Large intestine (tissue), 3 donors: ENCODE measurements around the gene DAZAP1. TPM values are rescaled to one million over a fixed set of nuclear protein-coding genes. Genes with fewer than 3 reads are reported as not detected.

ENCODE experiments used
- DNase-seq, 2 donors: peaks; one replicate each; pipeline versions ENCODE4 v3.0.0 to v3.0.0-alpha.2; 2013
- H3K27ac ChIP-seq: one replicate; pipeline ENCODE4 v1.5.1; 2013; ENCODE audit warnings: low read length
- H3K27me3 ChIP-seq: 2 replicates; pipeline ENCODE4 v1.6.1; 2013; ENCODE audit warnings: low read length; ENCODE audit not compliant: control insufficient read depth, insufficient read depth
- H3K36me3 ChIP-seq: 2 replicates; pipeline ENCODE4 v1.6.1; 2013; ENCODE audit warnings: low read length; ENCODE audit not compliant: control insufficient read depth, insufficient read depth
- H3K4me1 ChIP-seq: one replicate; pipeline ENCODE4 v1.6.1; 2013; ENCODE audit warnings: low read length; ENCODE audit not compliant: control insufficient read depth, insufficient read depth
- H3K4me3 ChIP-seq: one replicate; pipeline ENCODE4 v1.5.1; 2013; ENCODE audit warnings: low read length
- H3K9me3 ChIP-seq: one replicate; pipeline ENCODE4 v1.6.1; 2013; ENCODE audit warnings: mild to moderate bottlenecking, low read depth, low read length, moderate library complexity; ENCODE audit not compliant: control insufficient read depth
- WGBS: methylation state at CpG from one replicate; pipeline ENCODE4 v1.1.5; 2013; ENCODE audit warnings: low lambda C conversion rate; ENCODE audit not compliant: insufficient coverage; 5-methylcytosine and 5-hydroxymethylcytosine counted together
- polyA plus RNA-seq: library from polyadenylated mRNA; unstranded; fragments of 120-200 nt; gene quantifications from one replicate; pipeline ENCODE4 v1.2.1, GENCODE V29; 2013

The DAZAP1 gene
- polyA plus RNA-seq, 1 donor, result 97.8 TPM

- H3K27me3 ChIP-seq, result peaks cover 55% of the 10 kb centered on the region
- no CpG with 5 or more reads among the region's 99 CpGs for WGBS
- DNase-seq, result peak in 1 of 2 donors; percentile 19
Measured at GRCh38 chr19:1445932-1446712, 38.7 kb downstream of the DAZAP1 start.

GRCh38 chr19:1446713-1447481 is 39.5 kb downstream of the DAZAP1 start:
- no peak for DNase-seq

More at GRCh38 chr19:1445932-1446712, 38.7 kb downstream of the DAZAP1 start:
- Histone ChIP-seq H3K27ac (no peak overlapping the region), H3K4me1 (peaks cover 14% of the 10 kb centered on the region), H3K36me3 (peaks cover 14% of the 10 kb centered on the region), H3K9me3 (peaks cover 5% of the 10 kb centered on the region), H3K4me3 (no peak overlapping the region)

DNA sequence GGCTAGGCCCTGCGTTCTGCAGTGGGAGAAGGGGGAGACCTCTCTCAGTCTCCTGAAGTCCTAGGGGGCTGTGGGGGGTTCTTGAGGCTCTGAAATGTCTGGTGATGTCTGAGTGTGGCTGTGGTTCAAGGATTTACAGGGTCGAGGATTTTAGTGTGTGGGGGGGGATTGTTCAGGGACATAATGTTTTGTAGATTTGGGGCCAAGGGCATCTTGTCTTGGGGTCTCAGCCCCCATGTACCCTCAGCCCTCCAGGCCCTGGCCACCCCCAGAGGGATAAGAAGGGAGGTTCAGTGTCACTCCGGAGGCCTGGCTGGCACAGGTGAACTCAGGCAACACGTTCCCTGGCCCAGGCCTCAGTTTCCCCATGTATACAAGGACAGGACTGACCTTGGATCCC is 40.1 kb downstream of the DAZAP1 start:
- Histone ChIP-seq H3K27ac (no peak overlapping the region), H3K4me3 (no peak overlapping the region), H3K4me1 (peaks cover 14% of the 10 kb centered on the region), H3K36me3 (peaks cover under 1% of the 10 kb centered on the region), H3K27me3 (peaks cover 68% of the 10 kb centered on the region), H3K9me3 (peaks cover 5% of the 10 kb centered on the region)
- no peak for DNase-seq
- WGBS, result no CpG with 5 or more reads among the region's 4 CpGs

More at GRCh38 chr19:1446713-1447481, 39.5 kb downstream of the DAZAP1 start:
- H3K27me3 ChIP-seq, result peaks cover 62% of the 10 kb centered on the region
- no peak overlapping the region for H3K4me3 ChIP-seq
- WGBS, result no CpG with 5 or more reads among the region's 63 CpGs
- H3K36me3 ChIP-seq, result peaks cover 6% of the 10 kb centered on the region
- peaks cover 14% of the 10 kb centered on the region for H3K4me1 ChIP-seq
- no peak overlapping the region for H3K27ac ChIP-seq
- peaks cover 5% of the 10 kb centered on the region for H3K9me3 ChIP-seq

- Histone ChIP-seq H3K4me1 (peaks cover 14% of the 10 kb centered on the region), H3K27me3 (peaks cover 73% of the 10 kb centered on the region), H3K27ac (no peak overlapping the region), H3K36me3 (no peaks in the 10 kb centered on the region), H3K9me3 (peaks cover 6% of the 10 kb centered on the region), H3K4me3 (no peak overlapping the region)
- no peak for DNase-seq
- no CpG with 5 or more reads among the region's 9 CpGs for WGBS
Measured at GRCh38 chr19:1447944-1448343, 40.6 kb downstream of the DAZAP1 start.

- peak in 1 of 2 donors; percentile 28 for DNase-seq
Measured at GRCh38 chr19:1449467-1450442, 42.4 kb downstream of the DAZAP1 start, which contains the start of gene APC2. Gene APC2 (plus strand): TSS chr19:1450121. CDS start chr19:1453002, 2,881 bp downstream.

GRCh38 chr19:1450735-1451731 is 43.6 kb downstream of the DAZAP1 start:
- H3K27ac ChIP-seq, result no peak overlapping the region
- H3K4me1 ChIP-seq, result peaks cover 8% of the 10 kb centered on the region
- WGBS, result no CpG with 5 or more reads among the region's 22 CpGs
- H3K4me3 ChIP-seq, result no peak overlapping the region
- DNase-seq, result no peak
- H3K36me3 ChIP-seq, result no peaks in the 10 kb centered on the region
- H3K27me3 ChIP-seq, result peaks cover 92% of the 10 kb centered on the region
- H3K9me3 ChIP-seq, result peaks cover 15% of the 10 kb centered on the region

More at GRCh38 chr19:1449467-1450442, 42.4 kb downstream of the DAZAP1 start, which contains the start of gene APC2:
- Histone ChIP-seq H3K36me3 (no peaks in the 10 kb centered on the region), H3K27me3 (peaks cover 87% of the 10 kb centered on the region), H3K4me1 (peaks cover 8% of the 10 kb centered on the region), H3K9me3 (peaks cover 15% of the 10 kb centered on the region), H3K4me3 (peak within 1 kb of the TSS; percentile 4), H3K27ac (no peak within 1 kb of the TSS)
- no CpG with 5 or more reads among the region's 74 CpGs for WGBS

GRCh38 chr19:1451916-1452801 is 44.8 kb downstream of the DAZAP1 start:
- no CpG with 5 or more reads among the region's 39 CpGs for WGBS
- Histone ChIP-seq H3K9me3 (peaks cover 10% of the 10 kb centered on the region), H3K4me3 (no peak overlapping the region), H3K4me1 (peaks cover 12% of the 10 kb centered on the region), H3K27ac (no peak overlapping the region), H3K27me3 (peaks cover 92% of the 10 kb centered on the region), H3K36me3 (no peaks in the 10 kb centered on the region)
- no peak for DNase-seq

DNA sequence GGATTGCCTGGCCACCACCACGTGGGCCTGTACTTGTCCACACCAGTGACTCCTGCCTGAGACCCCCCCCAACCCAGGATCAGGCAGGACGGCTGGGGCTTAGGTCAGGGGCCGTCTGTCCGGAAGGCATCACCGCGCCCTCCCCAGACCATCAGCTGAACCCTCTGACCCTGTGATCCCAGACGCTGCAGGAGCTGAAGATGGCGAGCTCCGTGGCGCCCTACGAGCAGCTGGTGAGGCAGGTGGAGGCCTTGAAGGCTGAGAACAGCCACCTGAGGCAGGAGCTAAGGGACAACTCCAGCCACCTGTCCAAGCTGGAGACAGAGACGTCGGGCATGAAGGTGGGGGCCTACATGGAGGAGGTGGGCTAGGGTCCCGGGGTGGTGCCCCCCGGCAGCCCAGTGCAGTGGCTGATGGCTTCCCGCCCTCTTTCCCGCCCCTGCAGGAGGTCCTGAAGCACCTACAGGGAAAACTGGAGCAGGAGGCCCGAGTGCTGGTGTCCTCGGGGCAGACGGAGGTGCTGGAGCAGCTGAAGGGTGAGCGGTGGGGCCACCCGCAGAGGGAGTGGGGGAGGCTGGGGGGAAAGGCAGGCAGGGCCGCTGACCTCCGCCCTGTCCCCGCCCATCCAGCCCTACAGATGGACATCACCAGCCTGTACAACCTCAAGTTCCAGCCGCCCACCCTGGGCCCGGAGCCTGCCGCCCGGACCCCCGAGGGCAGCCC is 45.6 kb downstream of the DAZAP1 start:
- H3K27me3 ChIP-seq, result peaks cover 92% of the 10 kb centered on the region
- no CpG with 5 or more reads among the region's 30 CpGs for WGBS
- no peaks in the 10 kb centered on the region for H3K36me3 ChIP-seq
- H3K4me1 ChIP-seq, result peaks cover 12% of the 10 kb centered on the region
- peaks cover 10% of the 10 kb centered on the region for H3K9me3 ChIP-seq
- no peak overlapping the region for H3K27ac ChIP-seq
- H3K4me3 ChIP-seq, result no peak overlapping the region
- no peak for DNase-seq
